D341Med (cell line): ENCODE results near the gene SLC22A7.

Source experiments
- DNase-seq: peaks from one replicate; pipeline ENCODE4 v3.0.0; 2012; ENCODE audit warnings: low spot score

Gene SLC22A7

GRCh38 chr6:43283905-43284304 lies 14.2 kb upstream of the SLC22A7 start:
- no peak for DNase-seq

DNA sequence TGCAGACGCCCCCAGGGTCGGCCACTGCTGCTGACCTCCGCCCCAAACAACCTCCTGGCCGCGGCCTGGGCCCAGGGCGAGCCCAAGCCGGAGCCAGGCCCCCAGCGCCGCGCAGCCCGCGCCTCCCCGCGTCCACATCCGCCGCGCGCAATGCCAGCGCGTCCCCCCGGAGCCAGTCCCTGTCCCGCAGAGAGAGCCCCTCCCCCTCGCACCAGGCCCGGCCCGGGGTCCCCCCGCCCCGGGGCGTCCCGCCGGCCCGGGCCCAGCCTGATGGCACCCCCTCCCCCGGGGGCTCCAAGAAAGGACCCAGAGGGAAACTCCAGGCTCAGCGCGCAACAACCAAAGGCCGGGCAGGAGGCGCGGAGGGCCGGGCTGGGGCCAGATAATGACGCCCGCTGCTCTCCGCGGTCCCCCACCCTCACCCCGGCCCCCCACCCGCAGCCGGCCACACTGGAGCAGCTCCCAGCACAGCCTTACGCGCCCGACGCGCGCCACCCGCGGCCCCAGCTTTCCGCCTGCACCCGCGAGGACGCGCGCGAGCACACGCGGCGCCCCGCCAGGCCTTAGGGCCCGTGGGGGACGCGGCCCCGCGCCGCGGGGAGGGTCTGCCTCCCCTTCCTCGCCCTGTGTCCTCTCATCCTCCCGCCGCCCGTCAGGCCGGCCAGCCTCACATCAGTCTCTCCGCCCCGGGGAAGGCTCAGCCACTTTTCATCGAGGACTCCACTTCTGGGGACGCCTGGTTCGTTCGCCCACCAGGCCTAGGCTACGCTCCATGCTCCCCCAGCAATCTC lies 12.9 kb upstream of the SLC22A7 start:
- no peak for DNase-seq

DNA sequence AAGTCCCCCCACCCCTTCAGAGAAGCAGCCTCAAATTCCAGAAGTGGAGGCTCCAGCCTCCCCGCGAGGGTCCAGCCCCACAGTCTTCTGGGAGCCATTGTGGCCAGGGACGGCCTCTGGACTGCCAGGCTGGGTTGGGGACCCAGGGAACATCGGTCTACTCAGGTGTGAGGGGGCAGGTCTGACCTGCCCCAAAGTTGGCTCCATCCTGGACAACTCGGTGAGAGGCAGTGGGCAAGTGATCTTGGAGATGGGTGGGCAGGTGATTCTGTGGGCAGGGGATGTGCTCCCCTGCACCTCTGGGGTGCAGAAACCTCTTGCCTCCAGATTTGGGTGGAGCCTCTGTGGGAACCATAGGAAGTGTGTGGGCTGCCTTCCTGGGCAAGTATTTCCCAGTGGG lies 12.2 kb upstream of the SLC22A7 start:
- no peak for DNase-seq

DNA sequence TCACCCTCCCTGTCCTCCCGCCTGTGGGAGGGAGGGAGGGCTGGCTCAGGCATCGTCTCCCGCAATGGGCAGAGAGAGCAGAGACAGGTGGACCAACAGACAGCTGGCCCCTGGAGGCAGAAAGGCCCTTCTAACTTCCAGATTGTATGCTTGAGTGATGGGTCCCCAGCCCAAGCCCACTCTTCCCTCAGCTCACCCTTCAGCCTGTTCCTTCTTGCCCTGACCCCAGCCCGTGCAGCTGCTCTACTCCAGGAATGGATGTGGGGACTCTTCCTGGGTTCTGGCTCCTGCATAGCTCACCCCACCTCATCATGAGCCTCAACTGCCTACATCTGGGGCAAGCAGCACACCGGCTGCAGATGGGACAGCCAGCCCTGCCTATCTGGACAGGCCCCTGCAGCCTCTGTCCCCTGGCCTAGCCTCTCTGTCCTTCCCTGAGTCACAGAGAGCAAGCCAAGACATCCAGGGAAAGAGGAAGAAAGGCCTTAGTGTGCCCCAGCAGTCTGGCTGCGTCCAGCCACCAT lies 11.5 kb upstream of the SLC22A7 start:
- DNase-seq: no peak

DNA sequence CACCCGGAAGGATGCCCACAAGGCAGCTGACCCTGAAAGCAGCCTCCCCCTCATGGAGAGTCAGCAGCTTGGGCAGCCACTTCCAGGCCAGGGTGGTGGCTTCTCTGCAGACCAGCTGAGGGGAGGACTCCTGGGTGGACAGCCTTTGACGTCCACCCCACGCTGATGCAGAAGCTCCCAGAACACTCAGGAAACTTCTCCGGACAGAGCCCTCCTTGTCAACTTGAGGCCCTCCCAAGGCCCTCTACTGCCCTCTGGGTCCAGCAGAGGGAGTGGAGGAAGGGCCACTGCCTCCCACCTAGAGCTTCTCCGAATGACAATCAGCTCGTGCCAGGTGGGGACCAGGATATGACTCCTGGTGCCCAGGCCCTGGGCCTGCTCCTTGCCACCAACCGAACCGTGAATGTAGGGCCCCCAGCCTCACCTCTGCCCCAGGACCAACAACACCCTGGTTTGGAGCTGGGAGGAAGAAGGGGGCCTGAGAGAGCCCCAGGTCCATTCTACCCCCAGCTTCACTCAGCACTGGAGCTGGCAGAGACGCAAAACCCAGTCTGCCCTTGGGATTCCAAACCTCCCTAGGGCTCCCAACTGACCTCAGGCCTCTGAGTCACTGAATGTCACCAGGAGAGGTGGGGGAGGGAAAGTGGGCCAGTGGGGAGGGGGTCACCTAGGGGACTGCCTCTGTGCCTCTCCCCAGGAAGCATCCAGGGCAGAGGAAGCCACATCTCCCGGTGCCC lies 10.9 kb upstream of the SLC22A7 start:
- DNase-seq: no peak

GRCh38 chr6:43287717-43288679 lies 10.1 kb upstream of the SLC22A7 start:
- no peak for DNase-seq

GRCh38 chr6:43290339-43290904 lies 7.6 kb upstream of the SLC22A7 start:
- DNase-seq: no peak

- DNase-seq: no peak
Observed at GRCh38 chr6:43290905-43291355, 7.1 kb upstream of the SLC22A7 start.

- no peak for DNase-seq
Observed at GRCh38 chr6:43291708-43292107, 6.4 kb upstream of the SLC22A7 start.

DNA sequence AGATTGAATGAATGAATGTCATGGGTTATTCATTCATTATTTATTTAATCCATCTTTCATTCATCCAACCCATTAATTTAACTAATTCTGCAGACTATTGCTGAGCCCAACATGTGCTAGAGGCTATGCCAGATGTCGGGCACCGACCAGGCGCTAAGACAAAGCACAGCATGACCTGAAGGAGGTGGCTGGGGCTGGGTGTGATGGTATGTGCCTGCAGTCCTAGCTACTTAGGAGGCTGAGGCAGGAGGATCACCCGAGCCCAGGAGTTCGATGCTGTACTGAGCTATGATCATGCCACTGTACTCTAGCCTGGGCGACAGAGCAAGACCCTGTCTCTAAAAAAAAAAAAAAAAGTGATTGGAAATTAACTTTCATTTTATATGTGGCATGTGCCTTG lies 5.7 kb upstream of the SLC22A7 start:
- no peak for DNase-seq

- DNase-seq: no peak
Observed at GRCh38 chr6:43292763-43293318, 5.2 kb upstream of the SLC22A7 start.

DNA sequence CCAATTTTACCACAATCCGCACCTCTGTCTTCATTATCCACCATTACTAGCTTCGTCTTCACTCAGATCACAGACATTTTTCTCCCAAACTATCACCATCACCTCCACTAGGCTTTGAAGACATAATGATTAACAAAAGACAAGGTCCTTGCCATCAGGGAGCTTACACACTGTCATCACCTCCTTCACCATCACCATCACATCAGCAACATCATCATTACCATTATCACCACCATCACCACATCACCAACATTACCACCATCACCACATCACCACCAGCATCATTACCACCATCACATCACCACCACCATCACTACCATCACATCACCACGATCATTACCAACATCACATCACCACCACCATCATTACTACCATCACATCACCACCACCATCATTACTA lies 4.4 kb upstream of the SLC22A7 start:
- DNase-seq: no peak

DNA sequence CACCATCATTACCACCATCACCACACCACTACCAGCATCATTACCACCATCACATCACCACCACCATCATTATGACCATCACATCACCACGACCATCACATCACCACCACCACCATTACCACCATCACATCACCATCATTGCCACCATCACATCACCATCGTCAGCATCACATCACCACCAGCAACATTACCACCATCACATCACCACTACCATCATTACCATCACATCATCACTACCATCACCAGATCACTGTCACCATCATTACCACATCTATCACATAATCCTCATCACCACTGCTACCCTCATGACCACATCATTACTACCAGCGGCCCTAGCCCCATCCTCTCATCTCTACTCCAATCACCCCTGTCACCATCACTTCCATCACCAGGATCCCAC lies 3.5 kb upstream of the SLC22A7 start:
- DNase-seq: no peak

DNA sequence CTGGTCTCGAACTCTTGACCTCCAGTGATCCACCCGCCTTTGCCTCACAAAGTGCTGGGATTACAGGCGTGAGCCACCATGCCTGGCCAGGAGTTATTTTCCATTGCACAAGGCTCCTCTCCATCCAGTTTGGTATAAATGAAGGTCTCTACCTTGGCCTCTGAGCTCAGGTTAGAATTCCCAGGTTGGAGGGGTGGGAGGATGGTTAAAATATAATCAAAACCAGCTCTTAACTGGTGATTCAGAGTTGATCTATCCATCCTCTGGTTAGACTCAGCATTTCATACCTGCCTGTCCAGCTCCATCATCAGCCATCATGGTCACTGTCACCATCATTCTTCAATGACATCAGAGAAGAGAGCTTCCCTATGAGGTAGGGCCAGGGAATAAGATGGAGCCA lies 2.6 kb upstream of the SLC22A7 start:
- DNase-seq: no peak

- no peak for DNase-seq
Observed at GRCh38 chr6:43296780-43297497, 1.1 kb upstream of the SLC22A7 start.

DNA sequence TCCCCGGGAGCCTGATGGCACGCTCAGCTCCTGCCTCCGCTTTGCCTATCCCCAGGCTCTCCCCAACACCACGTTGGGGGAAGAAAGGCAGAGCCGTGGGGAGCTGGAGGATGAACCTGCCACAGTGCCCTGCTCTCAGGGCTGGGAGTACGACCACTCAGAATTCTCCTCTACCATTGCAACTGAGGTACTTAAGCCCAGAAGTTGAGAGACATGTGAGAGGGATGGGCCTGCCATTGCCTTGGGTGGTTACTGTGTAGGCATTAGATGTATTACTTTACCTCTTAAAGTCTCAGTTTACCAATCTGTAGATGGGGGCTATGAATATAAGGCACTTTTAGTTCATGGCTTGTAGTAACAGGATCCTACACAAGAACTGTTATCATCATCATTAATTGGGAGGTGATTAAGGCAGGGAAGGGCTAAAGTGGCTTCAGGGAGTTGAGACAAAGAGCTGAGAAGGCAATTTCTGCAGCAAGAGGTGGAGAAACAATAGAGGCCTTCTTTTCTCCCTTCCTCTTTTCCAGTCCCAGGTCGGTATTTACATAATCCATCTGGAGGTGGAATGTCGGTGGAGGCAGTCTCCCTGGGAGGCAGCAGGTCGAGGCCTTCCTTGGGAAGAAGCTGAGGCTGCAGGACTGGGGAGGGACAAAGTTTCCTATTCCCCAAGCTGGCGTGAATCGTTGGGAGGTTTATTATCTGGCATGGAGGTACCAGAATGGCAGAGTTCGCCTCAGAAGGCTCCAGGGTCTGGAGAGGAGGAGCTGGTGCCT lies 691 bp downstream of the SLC22A7 start:
- DNase-seq: no peak

DNA sequence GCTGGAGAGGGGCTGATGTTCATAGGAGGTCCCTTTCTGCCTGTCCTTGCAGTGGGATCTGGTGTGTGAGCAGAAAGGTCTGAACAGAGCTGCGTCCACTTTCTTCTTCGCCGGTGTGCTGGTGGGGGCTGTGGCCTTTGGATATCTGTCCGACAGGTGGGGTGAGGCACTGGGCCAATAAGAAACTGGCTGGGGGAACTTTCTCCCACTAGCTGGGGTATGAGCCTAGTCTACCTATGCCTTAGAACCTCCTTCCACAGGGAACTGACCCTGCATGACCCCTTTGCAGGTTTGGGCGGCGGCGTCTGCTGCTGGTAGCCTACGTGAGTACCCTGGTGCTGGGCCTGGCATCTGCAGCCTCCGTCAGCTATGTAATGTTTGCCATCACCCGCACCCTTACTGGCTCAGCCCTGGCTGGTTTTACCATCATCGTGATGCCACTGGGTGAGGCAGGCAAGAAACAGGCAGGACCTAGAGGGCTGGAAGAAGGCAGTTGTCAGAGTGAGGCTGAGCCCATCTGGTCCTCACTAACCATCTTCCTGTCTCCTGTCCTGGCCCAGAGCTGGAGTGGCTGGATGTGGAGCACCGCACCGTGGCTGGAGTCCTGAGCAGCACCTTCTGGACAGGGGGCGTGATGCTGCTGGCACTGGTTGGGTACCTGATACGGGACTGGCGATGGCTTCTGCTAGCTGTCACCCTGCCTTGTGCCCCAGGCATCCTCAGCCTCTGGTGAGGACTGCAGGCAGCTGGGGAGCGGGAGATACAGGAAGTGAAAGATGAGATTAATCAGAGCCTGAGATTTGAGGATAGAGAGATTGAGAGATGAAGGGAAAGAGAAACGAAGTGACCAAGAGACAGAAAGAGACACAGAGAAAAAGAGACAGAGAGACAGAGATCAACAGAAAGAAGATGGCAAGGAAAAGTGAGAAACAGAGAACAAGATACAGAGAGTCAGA lies 1.6 kb downstream of the SLC22A7 start:
- DNase-seq: no peak

GRCh38 chr6:43301081-43301870 lies 3.2 kb downstream of the SLC22A7 start:
- no peak for DNase-seq
